Motor neuron (in vitro differentiated cells): ENCODE measurements around the gene SUGCT. TPM values are rescaled to one million over a fixed set of nuclear protein-coding genes. Genes with fewer than 3 reads are reported as not detected.

ENCODE experiments used
- ATAC-seq, 8 experiments: fragments of 200-7000 bp; cut with Tn5 transposase; replicated peaks in 6 of 8; 2 replicates each; pipeline ENCODE4 v1.8.0; 2021; ENCODE audit warnings: mild to moderate bottlenecking in 8 of 8, moderate library complexity in 8 of 8
- H3K27ac ChIP-seq, 2 donors: fragments of 250-450 bp; sonication (Bioruptor Pico); 2 replicates each; pipeline ENCODE4 v1.9.0; 2021; ENCODE audit warnings: antibody characterized with exemption in 2 of 2, mild to moderate bottlenecking in 2 of 2, moderate library complexity in 1 of 2
- H3K4me1 ChIP-seq, 2 donors: fragments of 250-450 bp; sonication (Bioruptor Pico); replicated peaks in 1 of 2; 2 replicates each; pipeline ENCODE4 v1.6.1; 2021; ENCODE audit warnings: antibody characterized with exemption in 2 of 2, mild to moderate bottlenecking in 2 of 2, moderate library complexity in 1 of 2
- H3K4me3 ChIP-seq, 5 donors: fragments of 250-450 bp; sonication (Bioruptor Pico); 2 replicates each; pipeline ENCODE4 v1.9.0; 2021; ENCODE audit warnings: antibody characterized with exemption in 5 of 5, mild to moderate bottlenecking in 5 of 5, moderate library complexity in 4 of 5
- WGBS, 10 experiments: fragments of 450-650 bp; shearing (Covaris generic); methylation state at CpG; one replicate each; pipeline ENCODE4 v1.0.0; 2022; 5-methylcytosine and 5-hydroxymethylcytosine counted together
- in situ Hi-C, 9 experiments: fragments of 400-800 bp; cut with MboI; loops; one replicate each; pipeline ENCODE4 v1.15.0; 2021; ENCODE audit warnings: low sequenced_read_pairs in 9 of 9, low pct_unique_long_range_greater_than_20kb in 2 of 9; ENCODE audit not compliant: unreplicated experiment in 9 of 9
- total RNA-seq, 8 experiments: library from RNA; unstranded; fragments of 300-600 nt; gene quantifications; 2 replicates each; pipeline versions ENCODE4 v1.2.3 to v1.2.4, GENCODE V29; 2022

Gene SUGCT
- total RNA-seq, 8 experiments from 2014 or later, result 2.3 to 26.1 (median 4.2) TPM

DNA sequence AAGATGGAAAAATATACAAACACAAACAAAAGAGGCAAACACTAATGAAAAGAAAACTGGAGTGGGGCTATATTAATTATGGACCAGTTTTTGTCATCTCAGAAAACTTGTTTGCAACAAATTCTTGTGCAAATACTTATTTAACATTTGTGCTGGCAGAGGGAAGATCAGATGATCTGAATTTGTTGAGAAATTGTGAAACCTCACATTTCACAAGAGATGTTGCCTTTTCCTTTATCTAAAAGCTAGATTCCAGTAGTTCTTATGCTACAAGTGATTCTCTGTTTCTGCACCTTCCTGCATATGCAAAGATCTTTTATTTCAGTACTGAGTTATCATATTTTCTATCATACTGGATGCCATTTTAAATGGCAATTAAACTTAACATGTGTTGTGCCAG lies 320.7 kb downstream of the SUGCT start:
- in situ Hi-C loops, result no loop called here
- ATAC-seq, result peak in 1 of 8 experiments; percentile 45

DNA sequence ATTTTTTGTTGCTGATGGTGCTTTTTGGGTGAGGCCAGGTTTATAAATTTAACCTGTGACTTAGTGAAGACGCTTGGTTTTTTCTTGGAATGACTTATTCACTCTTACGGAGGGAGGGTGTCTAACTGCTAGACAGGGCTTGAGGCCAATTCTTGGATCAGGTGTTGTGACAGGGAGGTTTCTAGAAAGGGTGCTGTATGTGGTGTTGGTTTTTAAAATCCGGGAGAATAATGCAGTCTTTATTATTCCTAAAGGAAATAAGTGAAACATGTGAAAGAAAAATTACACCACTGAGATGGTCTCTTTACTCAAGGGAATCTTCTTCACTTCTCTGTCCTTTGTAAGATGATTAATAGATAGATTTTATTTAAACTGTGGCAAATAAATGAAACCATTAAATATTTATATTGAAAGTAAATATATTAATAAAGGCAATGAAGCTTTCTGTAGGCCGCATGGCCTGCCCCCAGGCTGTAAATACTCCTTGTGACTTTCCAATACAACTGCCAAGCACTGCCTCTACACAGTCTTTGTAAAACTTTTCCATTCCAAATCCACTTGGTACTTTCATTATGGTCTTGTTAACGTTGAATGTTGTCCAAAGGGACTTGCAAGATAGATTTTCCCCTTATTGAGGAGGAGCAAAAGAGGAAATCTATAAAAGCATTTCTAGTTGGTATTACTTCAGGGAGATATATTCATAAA lies 323.1 kb downstream of the SUGCT start:
- H3K4me1 ChIP-seq, result no peaks in the 10 kb centered on the region
- 58 to 100% (median 90%) methylated on average over 2 to 5 of the region's 5 CpGs; no CpG with 5 or more reads in 1 of the 10 experiments for WGBS, 10 experiments
- in situ Hi-C loops, result no loop called here
- ATAC-seq, result no peak
- H3K27ac ChIP-seq, result no peak overlapping the region
- no peak overlapping the region for H3K4me3 ChIP-seq

More for the DNA sequence above, 320.7 kb downstream of the SUGCT start:
- Histone ChIP-seq H3K4me1 (no peaks in the 10 kb centered on the region), H3K4me3 (no peak overlapping the region), H3K27ac (no peak overlapping the region)

DNA sequence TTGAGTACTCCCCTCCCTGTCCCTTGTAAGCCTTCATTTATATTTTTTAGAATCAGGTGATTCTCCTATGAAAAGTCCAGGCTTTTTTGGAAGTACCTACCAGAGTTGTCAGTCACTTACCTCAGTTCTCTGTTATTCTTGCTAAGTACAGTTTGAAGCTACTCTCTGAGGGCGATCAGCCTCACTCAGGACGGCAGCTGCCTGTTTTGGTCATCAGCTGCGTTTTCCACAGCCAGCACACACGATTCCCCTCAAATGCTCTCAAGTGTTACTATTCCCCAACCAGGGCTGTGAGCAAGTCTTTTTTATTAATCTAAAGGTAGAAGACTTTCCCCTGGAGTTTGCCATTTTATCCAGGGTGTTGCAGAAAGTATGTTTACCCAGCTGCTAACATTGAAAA lies 328.6 kb downstream of the SUGCT start:
- Histone ChIP-seq H3K27ac (no peak overlapping the region), H3K4me3 (no peak overlapping the region), H3K4me1 (no peaks in the 10 kb centered on the region)
- WGBS, 10 experiments, result 57 to 100% (median 74%) methylated on average over 2 to 4 of the region's 4 CpGs; no CpG with 5 or more reads in 1 of the 10 experiments
- ATAC-seq, result no peak
- in situ Hi-C loops, result no loop called here

DNA sequence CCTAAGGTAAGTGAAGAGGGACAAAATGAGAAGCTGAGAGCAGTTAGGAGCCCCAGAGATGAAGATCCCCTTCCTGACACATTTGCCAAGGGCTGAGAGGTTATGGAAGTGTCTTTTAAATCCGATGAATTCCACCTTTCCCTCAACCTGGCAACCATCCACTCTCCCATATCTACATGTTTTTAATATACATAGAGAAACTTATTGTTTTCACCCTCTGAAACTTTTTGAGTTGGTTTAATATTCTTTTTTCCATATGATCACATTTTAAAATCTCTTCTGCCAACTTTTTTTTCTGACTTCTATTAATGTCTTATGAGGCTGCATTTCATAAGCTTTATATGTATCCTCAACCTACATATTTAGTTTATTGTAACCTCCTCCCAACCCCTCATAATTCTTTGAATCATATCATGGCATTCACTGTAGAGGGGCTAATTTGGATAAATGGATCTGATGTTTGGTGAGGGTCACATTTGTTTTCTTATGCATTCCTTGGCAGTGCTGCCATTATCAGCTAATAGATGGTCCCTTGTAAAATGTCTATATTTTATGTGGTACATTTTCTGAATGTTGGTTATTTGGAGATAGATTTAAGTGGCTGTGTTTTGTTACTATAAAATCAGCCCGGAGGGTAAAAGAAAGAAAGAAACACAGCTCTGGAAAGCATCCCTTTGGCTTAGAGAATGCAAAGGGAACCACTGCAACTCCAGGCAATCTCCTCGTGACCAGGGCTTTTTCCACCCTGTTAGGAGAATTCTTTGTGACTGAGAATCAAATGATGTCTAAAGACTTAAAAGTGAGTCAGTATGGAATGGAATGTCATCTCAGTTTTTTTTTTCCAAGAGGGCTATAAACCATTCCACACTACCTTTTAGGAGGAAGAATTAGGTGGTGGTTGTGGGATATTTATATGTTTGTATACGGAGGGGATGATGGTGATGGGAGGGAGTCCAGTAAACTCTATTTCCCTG lies 334.4 kb downstream of the SUGCT start:
- Histone ChIP-seq H3K27ac (no peak overlapping the region), H3K4me1 (peaks cover 0 to 5% of the 10 kb centered on the region in 2 donors), H3K4me3 (no peak overlapping the region)
- in situ Hi-C loops, result no loop called here
- WGBS, 10 experiments, result 25 to 100% (median 54%) methylated on average over 1 to 4 of the region's 4 CpGs; no CpG with 5 or more reads in 1 of the 10 experiments
- peak in 2 of 8 experiments; percentile 58 to 61 for ATAC-seq

DNA sequence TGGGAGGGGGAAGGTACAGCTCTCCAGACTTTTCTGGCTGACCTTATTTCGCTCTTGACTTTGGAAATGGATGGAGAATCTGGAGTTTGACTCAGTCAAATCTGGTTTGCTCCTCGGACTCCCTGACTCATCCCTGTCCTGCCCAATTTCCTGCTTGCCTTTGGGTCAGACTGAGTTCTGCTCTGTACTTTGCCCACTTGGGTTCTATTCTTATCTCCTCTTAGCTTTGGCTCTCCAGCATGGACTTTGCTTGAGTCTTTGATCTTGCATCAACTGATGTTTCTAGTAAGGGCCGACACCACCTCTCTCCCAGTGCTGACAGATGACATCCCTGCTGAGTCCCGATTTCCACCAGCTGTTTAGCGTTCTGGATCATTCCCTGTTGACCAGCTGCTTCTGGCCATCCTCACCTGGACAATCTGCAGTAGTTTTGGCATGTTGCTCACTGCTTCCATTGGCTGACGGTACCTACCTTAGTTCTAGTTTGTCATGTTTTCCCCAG lies 335.3 kb downstream of the SUGCT start:
- Histone ChIP-seq H3K27ac (no peak overlapping the region), H3K4me3 (no peak overlapping the region), H3K4me1 (peaks cover 0 to 5% of the 10 kb centered on the region in 2 donors)
- ATAC-seq, result no peak
- WGBS, 10 experiments, result 69 to 100% (median 94%) methylated on average over 2 to 6 of the region's 6 CpGs; no CpG with 5 or more reads in 1 of the 10 experiments
- in situ Hi-C loops, result no loop called here

DNA sequence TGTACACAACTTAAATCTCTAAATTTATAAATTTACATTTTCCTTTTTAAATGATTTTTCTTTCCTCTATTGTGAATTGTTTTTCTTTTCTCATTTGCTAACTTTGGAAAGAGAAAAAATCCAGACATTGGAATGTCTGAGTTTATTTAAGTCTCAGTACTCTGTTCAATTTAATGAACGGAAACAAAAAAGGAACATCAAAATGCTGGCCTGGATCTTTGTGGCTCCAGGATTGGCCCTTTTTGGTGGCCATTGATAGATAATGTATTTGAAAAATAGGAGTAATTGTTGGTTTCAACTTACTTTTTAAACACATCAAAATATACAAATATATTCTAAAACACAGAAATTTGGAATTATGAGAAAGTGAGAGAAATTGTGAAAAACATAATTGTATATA lies 336.0 kb downstream of the SUGCT start:
- in situ Hi-C loops, result no loop called here
- no peak overlapping the region for H3K27ac ChIP-seq

DNA sequence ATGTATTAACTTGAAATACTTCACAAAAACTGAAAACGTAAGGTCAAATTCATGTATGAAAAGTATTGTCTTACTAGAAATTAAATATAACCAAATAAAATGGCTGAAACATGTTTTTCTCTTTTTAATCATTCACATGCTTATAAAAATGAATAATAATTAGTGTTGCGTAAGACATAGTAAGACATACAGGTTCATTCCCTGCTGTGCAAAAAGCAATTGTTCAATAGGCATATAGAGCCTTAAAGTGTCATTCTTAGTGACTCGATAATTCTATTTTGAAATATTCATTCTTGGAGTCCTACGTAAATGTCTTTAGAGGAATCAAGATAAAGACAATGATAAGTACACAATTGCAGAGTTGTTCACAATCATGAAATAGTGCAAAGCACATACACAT lies 337.1 kb downstream of the SUGCT start:
- H3K27ac ChIP-seq, result no peak overlapping the region
- peaks cover 0 to 5% of the 10 kb centered on the region in 2 donors for H3K4me1 ChIP-seq
- in situ Hi-C loops, result no loop called here
- ATAC-seq, result no peak
- no peak overlapping the region for H3K4me3 ChIP-seq
- WGBS, 10 experiments, result 81 to 100% (median 96%) methylated on average over 1 to 4 of the region's 4 CpGs

More for the DNA sequence above, 336.0 kb downstream of the SUGCT start:
- ATAC-seq, result no peak
- 70 to 100% (median 90%) methylated on average over 1 of the region's 1 CpG for WGBS, 10 experiments
- H3K4me1 ChIP-seq, result peaks cover 0 to 5% of the 10 kb centered on the region in 2 donors
- H3K4me3 ChIP-seq, result no peak overlapping the region

DNA sequence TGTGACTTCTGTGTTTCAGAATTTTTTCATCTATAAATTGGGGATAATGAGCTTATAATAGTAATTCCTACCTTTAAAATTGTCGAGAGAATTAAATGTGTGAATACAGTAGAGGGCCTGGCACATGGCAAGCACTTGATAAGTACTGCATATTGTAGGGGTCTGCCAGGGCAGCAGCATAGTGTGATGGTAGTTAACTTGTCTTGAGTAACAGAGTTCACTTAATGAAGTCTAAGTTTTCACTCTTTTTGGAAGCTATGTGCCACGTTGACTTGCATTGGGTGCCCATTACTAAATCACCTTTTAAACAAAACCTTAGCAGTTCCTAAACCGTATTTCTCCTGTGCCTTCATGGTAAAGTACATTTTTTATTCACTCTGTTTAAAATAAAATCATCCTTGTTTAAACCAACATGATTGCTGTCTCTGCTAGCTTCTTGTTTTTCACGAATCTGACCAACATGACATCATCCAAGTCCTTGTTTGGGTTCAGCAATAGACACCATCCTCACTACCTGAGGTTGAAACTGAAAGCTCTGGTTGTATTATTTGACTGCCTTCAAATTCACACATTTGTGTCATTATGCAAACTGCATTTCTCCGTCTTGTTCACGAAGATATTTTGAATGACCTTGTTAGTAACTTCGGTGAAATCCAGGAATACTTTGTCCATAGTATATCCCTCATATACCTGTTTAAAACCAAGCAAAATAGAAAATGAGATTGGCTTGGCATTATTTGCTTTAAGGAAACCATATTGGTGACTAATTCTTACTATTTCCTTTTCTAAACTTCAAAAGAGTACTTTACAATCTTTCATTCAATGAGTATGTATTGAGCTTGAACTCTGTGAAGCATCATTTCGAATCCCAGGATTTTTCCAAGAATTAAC lies 340.2 kb downstream of the SUGCT start:
- H3K4me1 ChIP-seq, result peaks cover 0 to 5% of the 10 kb centered on the region in 2 donors
- in situ Hi-C loops, result loop anchor here in 1 of 9 experiments (25.0 kb wide), 1 partner anchor 138 kb away; no protein-coding TSS in a partner anchor
- ATAC-seq, result no peak
- H3K4me3 ChIP-seq, result no peak overlapping the region
- WGBS, 10 experiments, result 72 to 94% (median 87%) methylated on average over 4 to 8 of the region's 8 CpGs
- H3K27ac ChIP-seq, result no peak overlapping the region

DNA sequence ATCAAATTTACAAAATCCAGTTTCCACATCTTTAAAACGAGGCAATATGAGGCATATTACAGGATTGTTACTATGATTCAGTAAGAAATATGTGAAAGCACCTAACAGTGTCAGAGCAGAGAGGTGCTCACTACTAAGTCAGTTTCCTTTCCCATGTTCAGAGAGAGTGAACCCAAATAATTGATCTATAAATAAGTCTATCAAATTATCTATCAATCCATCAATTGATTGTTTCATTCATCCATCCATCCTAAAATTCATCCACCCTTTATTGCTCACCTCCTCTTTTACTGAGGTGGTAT lies 340.8 kb downstream of the SUGCT start:
- Histone ChIP-seq H3K27ac (no peak overlapping the region), H3K4me1 (peaks cover 0 to 5% of the 10 kb centered on the region in 2 donors), H3K4me3 (no peak overlapping the region)
- 14 to 70% (median 60%) methylated on average over 1 of the region's 1 CpG; no CpG with 5 or more reads in 3 of the 10 experiments for WGBS, 10 experiments
- ATAC-seq, result no peak
- in situ Hi-C loops, result loop anchor here in 1 of 9 experiments (25.0 kb wide), 1 partner anchor 138 kb away; no protein-coding TSS in a partner anchor

DNA sequence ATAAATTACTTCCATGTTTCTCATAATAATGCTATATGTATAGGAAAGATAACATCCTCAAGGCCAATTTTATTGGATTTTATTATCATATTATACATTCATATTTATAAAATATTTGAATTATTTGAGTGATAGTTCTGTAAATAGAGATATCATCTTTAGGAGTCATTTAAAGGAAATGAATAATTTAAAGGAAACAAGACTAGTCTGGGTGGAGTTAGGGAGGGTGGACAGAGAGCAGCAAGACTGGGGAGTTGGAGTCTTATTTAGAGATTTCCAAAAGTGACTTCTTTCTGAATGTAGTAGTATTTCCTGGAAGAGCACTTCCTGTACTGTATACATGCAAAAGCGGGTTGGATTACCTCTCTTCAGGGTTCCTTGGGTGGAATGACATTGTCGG lies 342.3 kb downstream of the SUGCT start:
- 58 to 100% (median 98%) methylated on average over 1 to 2 of the region's 2 CpGs for WGBS, 10 experiments
- ATAC-seq, result no peak
- peaks cover 0 to 5% of the 10 kb centered on the region in 2 donors for H3K4me1 ChIP-seq
- in situ Hi-C loops, result loop anchor here in 1 of 9 experiments (25.0 kb wide), 1 partner anchor 140 kb away; no protein-coding TSS in a partner anchor
- no peak overlapping the region for H3K27ac ChIP-seq
- H3K4me3 ChIP-seq, result no peak overlapping the region

DNA sequence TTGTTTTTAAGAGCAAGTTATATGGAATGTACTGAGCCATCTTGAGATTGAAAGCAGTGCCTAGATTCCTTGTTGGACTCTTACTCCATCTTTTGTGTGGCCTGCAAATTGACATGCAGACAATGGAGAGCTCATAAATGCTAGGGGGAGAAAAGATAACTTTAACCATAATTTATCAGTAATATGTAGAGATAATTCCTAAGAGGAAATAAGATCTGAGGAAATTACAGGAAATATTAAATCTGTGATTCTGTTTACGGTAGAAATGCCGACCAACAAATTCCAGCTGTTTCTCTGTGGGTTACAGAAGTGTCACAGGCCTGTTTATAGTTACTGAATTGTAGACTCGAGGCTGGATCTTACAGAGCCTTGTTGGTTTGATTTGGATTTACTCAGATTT lies 348.0 kb downstream of the SUGCT start:
- H3K4me1 ChIP-seq, result no peaks in the 10 kb centered on the region
- H3K27ac ChIP-seq, result no peak overlapping the region
- no peak overlapping the region for H3K4me3 ChIP-seq
- WGBS, 10 experiments, result 0 to 100% (median 75%) methylated on average over 1 to 3 of the region's 3 CpGs; no CpG with 5 or more reads in 3 of the 10 experiments
- no peak for ATAC-seq
- in situ Hi-C loops, result loop anchor here in 1 of 9 experiments (25.0 kb wide), 1 partner anchor 146 kb away; no protein-coding TSS in a partner anchor

DNA sequence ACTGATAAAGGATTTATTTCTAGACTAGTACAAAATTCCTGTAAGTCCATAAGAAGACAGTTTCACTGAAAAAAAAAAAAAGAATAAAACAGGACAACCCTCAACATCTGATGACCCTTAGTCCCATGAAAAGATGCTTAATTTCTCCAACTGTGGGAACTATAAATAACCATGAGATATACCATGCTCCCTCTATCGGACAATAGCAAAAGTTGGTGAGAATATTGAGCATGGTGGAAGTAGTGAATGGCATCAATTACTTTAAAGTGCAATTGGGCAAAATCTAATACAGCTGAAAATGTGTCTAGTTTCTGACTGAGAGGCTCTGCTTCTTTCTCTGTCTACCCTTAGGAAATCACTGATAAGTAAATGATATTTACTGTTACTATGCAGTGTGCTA lies 348.8 kb downstream of the SUGCT start:
- WGBS, 10 experiments, result 0 to 100% (median 88%) methylated on average over 1 of the region's 1 CpG; no CpG with 5 or more reads in 1 of the 10 experiments
- peak in 1 of 8 experiments; percentile 42 for ATAC-seq
- Histone ChIP-seq H3K4me1 (no peaks in the 10 kb centered on the region), H3K27ac (no peak overlapping the region), H3K4me3 (no peak overlapping the region)
- in situ Hi-C loops, result loop anchor here in 1 of 9 experiments (25.0 kb wide), 1 partner anchor 146 kb away; no protein-coding TSS in a partner anchor
